WTC11 (cell line): ENCODE data around the gene ACOT13.

Experiments used
- TF ChIP-seq, protein P1 (sequence below): sonication (generic); formaldehyde crosslinking; IDR thresholded peaks from 2 replicates; pipeline ENCODE4 v1.8.1; 2023; ENCODE audit warnings: mild to moderate bottlenecking, missing genetic modification reagents, moderate library complexity
- TF ChIP-seq, protein P2 (sequence below): fragments of 200-600 bp; IDR thresholded peaks from 2 replicates; pipeline ENCODE4 v1.8.0; 2022; ENCODE audit warnings: antibody characterized with exemption
- TF ChIP-seq, protein P3 (sequence below): sonication (generic); formaldehyde crosslinking; conservative IDR thresholded peaks from 2 replicates; pipeline ENCODE4 v1.8.1; 2023; ENCODE audit warnings: mild to moderate bottlenecking, low read depth, missing genetic modification reagents, moderate library complexity

DNA sequence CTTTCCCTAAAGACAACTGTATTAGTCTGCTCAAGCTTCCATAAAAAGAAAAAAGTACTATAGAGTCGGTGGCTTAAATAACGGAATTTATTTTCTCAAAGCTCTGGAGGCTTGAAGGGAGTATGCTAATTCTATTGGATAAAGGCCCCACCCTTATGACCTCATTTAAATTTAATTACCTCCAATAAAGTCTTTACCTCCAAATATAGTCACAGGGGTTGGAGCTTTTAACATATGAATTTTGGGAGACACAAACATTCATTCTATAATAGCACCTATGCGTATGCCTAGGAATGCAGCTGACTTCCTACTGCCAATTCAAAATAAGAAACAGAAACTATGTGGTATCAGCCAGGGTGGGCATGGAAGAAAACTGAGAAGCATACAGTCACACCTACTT is 46.2 kb upstream of the ACOT13 start:
- TF ChIP-seq, protein P1, sequence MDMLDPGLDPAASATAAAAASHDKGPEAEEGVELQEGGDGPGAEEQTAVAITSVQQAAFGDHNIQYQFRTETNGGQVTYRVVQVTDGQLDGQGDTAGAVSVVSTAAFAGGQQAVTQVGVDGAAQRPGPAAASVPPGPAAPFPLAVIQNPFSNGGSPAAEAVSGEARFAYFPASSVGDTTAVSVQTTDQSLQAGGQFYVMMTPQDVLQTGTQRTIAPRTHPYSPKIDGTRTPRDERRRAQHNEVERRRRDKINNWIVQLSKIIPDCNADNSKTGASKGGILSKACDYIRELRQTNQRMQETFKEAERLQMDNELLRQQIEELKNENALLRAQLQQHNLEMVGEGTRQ (CRISPR knock-in tag), result no peak
- TF ChIP-seq, protein P2, sequence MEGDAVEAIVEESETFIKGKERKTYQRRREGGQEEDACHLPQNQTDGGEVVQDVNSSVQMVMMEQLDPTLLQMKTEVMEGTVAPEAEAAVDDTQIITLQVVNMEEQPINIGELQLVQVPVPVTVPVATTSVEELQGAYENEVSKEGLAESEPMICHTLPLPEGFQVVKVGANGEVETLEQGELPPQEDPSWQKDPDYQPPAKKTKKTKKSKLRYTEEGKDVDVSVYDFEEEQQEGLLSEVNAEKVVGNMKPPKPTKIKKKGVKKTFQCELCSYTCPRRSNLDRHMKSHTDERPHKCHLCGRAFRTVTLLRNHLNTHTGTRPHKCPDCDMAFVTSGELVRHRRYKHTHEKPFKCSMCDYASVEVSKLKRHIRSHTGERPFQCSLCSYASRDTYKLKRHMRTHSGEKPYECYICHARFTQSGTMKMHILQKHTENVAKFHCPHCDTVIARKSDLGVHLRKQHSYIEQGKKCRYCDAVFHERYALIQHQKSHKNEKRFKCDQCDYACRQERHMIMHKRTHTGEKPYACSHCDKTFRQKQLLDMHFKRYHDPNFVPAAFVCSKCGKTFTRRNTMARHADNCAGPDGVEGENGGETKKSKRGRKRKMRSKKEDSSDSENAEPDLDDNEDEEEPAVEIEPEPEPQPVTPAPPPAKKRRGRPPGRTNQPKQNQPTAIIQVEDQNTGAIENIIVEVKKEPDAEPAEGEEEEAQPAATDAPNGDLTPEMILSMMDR, result no peak
- TF ChIP-seq, protein P3, sequence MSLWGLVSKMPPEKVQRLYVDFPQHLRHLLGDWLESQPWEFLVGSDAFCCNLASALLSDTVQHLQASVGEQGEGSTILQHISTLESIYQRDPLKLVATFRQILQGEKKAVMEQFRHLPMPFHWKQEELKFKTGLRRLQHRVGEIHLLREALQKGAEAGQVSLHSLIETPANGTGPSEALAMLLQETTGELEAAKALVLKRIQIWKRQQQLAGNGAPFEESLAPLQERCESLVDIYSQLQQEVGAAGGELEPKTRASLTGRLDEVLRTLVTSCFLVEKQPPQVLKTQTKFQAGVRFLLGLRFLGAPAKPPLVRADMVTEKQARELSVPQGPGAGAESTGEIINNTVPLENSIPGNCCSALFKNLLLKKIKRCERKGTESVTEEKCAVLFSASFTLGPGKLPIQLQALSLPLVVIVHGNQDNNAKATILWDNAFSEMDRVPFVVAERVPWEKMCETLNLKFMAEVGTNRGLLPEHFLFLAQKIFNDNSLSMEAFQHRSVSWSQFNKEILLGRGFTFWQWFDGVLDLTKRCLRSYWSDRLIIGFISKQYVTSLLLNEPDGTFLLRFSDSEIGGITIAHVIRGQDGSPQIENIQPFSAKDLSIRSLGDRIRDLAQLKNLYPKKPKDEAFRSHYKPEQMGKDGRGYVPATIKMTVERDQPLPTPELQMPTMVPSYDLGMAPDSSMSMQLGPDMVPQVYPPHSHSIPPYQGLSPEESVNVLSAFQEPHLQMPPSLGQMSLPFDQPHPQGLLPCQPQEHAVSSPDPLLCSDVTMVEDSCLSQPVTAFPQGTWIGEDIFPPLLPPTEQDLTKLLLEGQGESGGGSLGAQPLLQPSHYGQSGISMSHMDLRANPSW, result no peak
